GM12878 (cell line): ENCODE measurements around the gene KIDINS220. TPM values are rescaled to one million over a fixed set of nuclear protein-coding genes. Genes with fewer than 3 reads are reported as not detected.
A peak's percentile ranks its signal among the peaks of the same experiment; 100 is the strongest.

Experiments
- ATAC-seq: fragments of 200-7000 bp; cut with Tn5 transposase; 3 replicates; pipeline ENCODE4 v1.9.1; 2020; ENCODE audit warnings: mild to moderate bottlenecking, moderate library complexity
- BruUV-seq: library from RNA; stranded (reverse); fragments of 400-500 nt; replicated peaks from 2 replicates; lab custom pipeline; 2021; lab: Mats Ljungman, UMichigan
- CTCF ChIA-PET: fragments of 300-600 bp; sonication (Branson Sonifier 250); formaldehyde crosslinking; extraction: SDS; loops from one replicate; lab custom pipeline; 2021; ENCODE audit warnings: inconsistent platforms; lab: Yijun Ruan, JAX
- POLR2A ChIA-PET: fragments of 350-600 bp; formaldehyde crosslinking; extraction: SDS; loops from one replicate; lab custom pipeline; 2021; ENCODE audit warnings: inconsistent platforms; lab: Charles Lee
- RAD21 ChIA-PET: fragments of 300-600 bp; sonication (Branson Sonifier 250); formaldehyde crosslinking; loops from one replicate; lab custom pipeline; 2023; ENCODE audit warnings: antibody characterized with exemption; ENCODE audit not compliant: unreplicated experiment; lab: Charles Lee
- SMC1A ChIA-PET: fragments of 300-600 bp; sonication (Branson Sonifier 250); formaldehyde crosslinking; loops from one replicate; lab custom pipeline; 2023; ENCODE audit not compliant: unreplicated experiment, uncharacterized antibody; lab: Charles Lee
- DNase-seq: peaks from one replicate; pipeline ENCODE4 v3.0.0-alpha.2; 2011; ENCODE audit warnings: low read depth, low spot score
- FAIRE-seq: peaks from 3 replicates; lab custom pipeline; 2011; peaks lifted over from hg19 to GRCh38; lab: Jason Lieb, UNC
- H2AFZ ChIP-seq: 2 replicates; pipeline ENCODE4 v1.6.0; 2011; ENCODE audit warnings: low read depth, low read length, control low read depth; ENCODE audit not compliant: control insufficient read depth
- H3K27ac ChIP-seq: 2 replicates; pipeline ENCODE4 v1.5.1; 2011; ENCODE audit warnings: control low read depth; ENCODE audit not compliant: control insufficient read depth, insufficient read depth
- H3K27me3 ChIP-seq, 2 experiments: replicated peaks in 1 of 2; 2 replicates each; pipeline versions ENCODE4 v1.6.0 to v1.6.1; 2011; ENCODE audit warnings: low read length in 1 of 2; ENCODE audit not compliant: control insufficient read depth in 2 of 2, insufficient read depth in 2 of 2
- H3K36me3 ChIP-seq, 2 experiments: 2 replicates each; pipeline ENCODE4 v1.5.1; 2011; ENCODE audit warnings: low read length in 1 of 2; ENCODE audit not compliant: control insufficient read depth in 2 of 2, insufficient read depth in 2 of 2
- H3K4me1 ChIP-seq: 2 replicates; pipeline ENCODE4 v1.6.1; 2011; ENCODE audit warnings: mild to moderate bottlenecking, low read length, moderate library complexity, mixed read lengths; ENCODE audit not compliant: control insufficient read depth, insufficient read depth
- H3K4me2 ChIP-seq: 2 replicates; pipeline ENCODE4 v1.6.0; 2011; ENCODE audit warnings: control low read depth; ENCODE audit not compliant: control insufficient read depth, insufficient read depth
- H3K4me3 ChIP-seq: fragments of 200-600 bp; sonication (generic); 2 replicates; pipeline ENCODE4 v1.5.1; 2016
- H3K79me2 ChIP-seq: 2 replicates; pipeline ENCODE4 v1.6.0; 2011; ENCODE audit warnings: low read length; ENCODE audit not compliant: control insufficient read depth, insufficient read depth
- H3K9ac ChIP-seq: 2 replicates; pipeline ENCODE4 v1.8.0; 2011; ENCODE audit warnings: low read length, control low read depth, mixed read lengths; ENCODE audit not compliant: control insufficient read depth, insufficient read depth
- H3K9me3 ChIP-seq: replicated peaks from 3 replicates; pipeline ENCODE4 v1.5.1; 2011; ENCODE audit warnings: mild to moderate bottlenecking, low read length; ENCODE audit not compliant: control insufficient read depth, insufficient read depth
- H4K20me1 ChIP-seq: 2 replicates; pipeline ENCODE4 v1.6.0; 2011; ENCODE audit not compliant: control insufficient read depth, insufficient read depth
- BHLHE40 ChIP-seq, 2 experiments: fragments of 450-650 bp in 1 of 2; IDR thresholded peaks; 2 replicates each; pipeline ENCODE4 v1.6.1; 2011 to 2017; ENCODE audit warnings: low read depth in 2 of 2, borderline replicate concordance in 1 of 2, improper control_type of control experiment in 1 of 2, low read length in 1 of 2, mild to moderate bottlenecking in 1 of 2
- CHD2 ChIP-seq: IDR thresholded peaks from 2 replicates; pipeline ENCODE4 v1.6.1; 2011; ENCODE audit warnings: low read depth, low read length, improper control_type of control experiment, borderline replicate concordance
- CTCF ChIP-seq, 3 experiments: IDR thresholded peaks in 2 of 3; conservative IDR thresholded peaks in 1 of 3; 2 replicates each; pipeline ENCODE4 v1.5.1; 2011; ENCODE audit warnings: low read depth in 3 of 3, low read length in 3 of 3, mild to moderate bottlenecking in 3 of 3, control low read depth in 2 of 3, moderate library complexity in 2 of 3, inconsistent platforms in 1 of 3, mixed read lengths in 1 of 3; ENCODE audit not compliant: control insufficient read depth in 2 of 3, insufficient read depth in 1 of 3; ENCODE audit errors: extremely low read depth in 1 of 3
- EGR1 ChIP-seq, 2 experiments: IDR thresholded peaks; 1 replicate in 1 of 2; 2 replicates in 1 of 2; pipeline ENCODE4 v1.6.1; 2011 to 2012; ENCODE audit warnings: low read depth in 2 of 2, low read length in 2 of 2, borderline replicate concordance in 1 of 2, mild to moderate bottlenecking in 1 of 2, moderate library complexity in 1 of 2
- ELK1 ChIP-seq: IDR thresholded peaks from 2 replicates; pipeline ENCODE4 v1.6.1; 2012; ENCODE audit warnings: low read depth, low read length, improper control_type of control experiment
- GATAD2B ChIP-seq: fragments of 450-650 bp; conservative IDR thresholded peaks from 2 replicates; pipeline ENCODE4 v1.6.1; 2017; ENCODE audit warnings: low read depth, mild to moderate bottlenecking, moderate library complexity
- IKZF1 ChIP-seq: fragments of 450-650 bp; conservative IDR thresholded peaks from 2 replicates; pipeline ENCODE4 v1.6.1; 2017; ENCODE audit warnings: antibody characterized with exemption, mild to moderate bottlenecking
- IKZF2 ChIP-seq, 2 experiments: fragments of 450-650 bp; IDR thresholded peaks; 2 replicates each; pipeline ENCODE4 v1.6.1; 2017; ENCODE audit warnings: mild to moderate bottlenecking in 2 of 2, moderate library complexity in 2 of 2
- RAD21 ChIP-seq: IDR thresholded peaks from 2 replicates; pipeline ENCODE4 v1.6.1; 2011; ENCODE audit warnings: mild to moderate bottlenecking, low read depth, low read length, moderate library complexity; ENCODE audit not compliant: insufficient read depth
- SMC3 ChIP-seq: IDR thresholded peaks from 2 replicates; pipeline ENCODE4 v1.6.1; 2011; ENCODE audit warnings: low read length, improper control_type of control experiment, borderline replicate concordance
- ZBTB40 ChIP-seq: fragments of 450-650 bp; IDR thresholded peaks from 2 replicates; pipeline ENCODE4 v1.6.1; 2016; ENCODE audit warnings: mild to moderate bottlenecking, moderate library complexity, borderline replicate concordance
- WGBS: methylation state at CpG from one replicate; pipeline ENCODE4 v1.1.6; 2016; ENCODE audit warnings: low lambda C conversion rate; ENCODE audit not compliant: insufficient replicate concordance, insufficient coverage; ENCODE audit errors: missing lambda C conversion rate; 5-methylcytosine and 5-hydroxymethylcytosine counted together
- in situ Hi-C: fragments of 300-500 bp; cut with MboI; formaldehyde crosslinking; loops from 9 replicates; pipeline ENCODE4 v1.14.3; 2018; ENCODE audit warnings: mixed read lengths
- intact Hi-C: fragments of 100-400 bp; cut with micrococcal nuclease; formaldehyde crosslinking; loops from one replicate; pipeline ENCODE4 v1.14.2; 2022; ENCODE audit not compliant: unreplicated experiment
- polyA plus RNA-seq, 11 experiments: library from polyadenylated mRNA; depleted of rRNA in 4 of 11; unstranded in 6 of 11; stranded (reverse) in 5 of 11; fragments of >200 nt; fragmentation: Nextera tagmentation in 4 of 11; fragmentation: Illumina TruSeq in 1 of 11; extraction: Ambion mirVana in 4 of 11; extraction: Trizol in 1 of 11; gene quantifications; 1 replicate in 1 of 11; 2 replicates in 10 of 11; pipeline versions ENCODE4 v1.2.1 to v1.2.3, GENCODE V29; 2011 to 2016; ENCODE audit warnings: inconsistent platforms in 2 of 11, missing spikeins in 2 of 11, low read depth in 1 of 11
- total RNA-seq, 4 experiments: library from RNA; depleted of rRNA in 3 of 4; stranded (reverse); fragments of >200 nt in 3 of 4; fragmentation: Illumina TruSeq in 1 of 4; extraction: Trizol in 1 of 4; gene quantifications; 2 replicates each; pipeline versions ENCODE4 v1.2.1 to v1.2.3, GENCODE V29; 2013 to 2021

Gene KIDINS220
- total and polyA plus RNA-seq, 10 of the 15 experiments (the other 5 are each of a cell fraction or from before 2014, with no cell fraction given) = 6.0 to 31.2 (median 16.0) TPM

GRCh38 chr2:8693157-8693821 is 144.1 kb downstream of the KIDINS220 start:
- ATAC-seq = peak; percentile 91
- intact Hi-C loops (loop anchor here (2.0 kb wide), 1 partner anchor 68 kb away; no protein-coding TSS in a partner anchor), in situ Hi-C loops (no loop called here)
- Histone ChIP-seq H3K27me3 (no peaks in the 10 kb centered on the region), H3K27ac (no peak overlapping the region), H3K9me3 (no peaks in the 10 kb centered on the region; the same call in 2 of the 3 replicates), H3K36me3 (no peaks in the 10 kb centered on the region), H3K79me2 (no peaks in the 10 kb centered on the region), H4K20me1 (no peaks in the 10 kb centered on the region), H3K9ac (no peak overlapping the region), H3K4me3 (peak overlapping the region; percentile 44; the same call in 1 of the 2 replicates), H3K4me2 (peak overlapping the region; percentile 48), H3K4me1 (no peaks in the 10 kb centered on the region; the same call in 1 of the 2 replicates), H2AFZ (peak overlapping the region; percentile 58)
- DNase-seq = no peak
- RAD21 ChIA-PET = interaction anchor here (0.9 to 1.7 kb wide), 7 partner anchors 55 to 1265 kb away, joined by 3 to 14 read pairs (median 3); no protein-coding TSS in a partner anchor
- WGBS = 29% methylated on average over 30 of the region's 30 CpGs
- CTCF ChIA-PET = interaction anchor here (0.6 to 2.3 kb wide), 25 partner anchors 10 to 1596 kb away, joined by 3 to 22 read pairs (median 3); no protein-coding TSS in a partner anchor
- no TSS peak for BruUV-seq
- SMC1A ChIA-PET = interaction anchor here (1.0 to 2.0 kb wide), 7 partner anchors 12 to 399 kb away, joined by 3 to 6 read pairs (median 3); partner anchors contain the start of gene ID2
- peak; percentile 69 for FAIRE-seq
- POLR2A ChIA-PET = no interaction called here
- peak; percentile 14 to 38; a peak in 2 of 4 replicates for TF ChIP-seq IKZF2 (IDR thresholded peaks at IDR 0.05)
- TF ChIP-seq ZBTB40 = no peak
- TF ChIP-seq SMC3 = peak; percentile 52
- peak; percentile 40 for TF ChIP-seq RAD21
- TF ChIP-seq CHD2 = 0 out of 2 replicates have a peak, but pooled peaks have one; percentile 9
- 0 out of 2 replicates have a peak, but pooled peaks have one; percentile 37 for TF ChIP-seq IKZF1
- TF ChIP-seq BHLHE40 (IDR thresholded peaks at IDR 0.05; ENCODE audit: borderline replicate concordance in 1 of 2, low read depth in 2 of 2, low read length in 1 of 2) = peak in 1 of 2 experiments; percentile 49; a peak in 1 of 4 replicates
- TF ChIP-seq CTCF (IDR thresholded peaks at IDR 0.05 in 2 of 3, conservative IDR thresholded peaks at IDR 0.05 in 1 of 3; ENCODE audit: control insufficient read depth in 2 of 3, extremely low read depth in 1 of 3, insufficient read depth in 1 of 3, low read depth in 3 of 3, low read length in 3 of 3) = peak; percentile 55 to 76 (median 58)
- 0 out of 2 replicates have a peak, but pooled peaks have one; percentile 45 for TF ChIP-seq GATAD2B
- TF ChIP-seq ELK1 = no peak
- TF ChIP-seq EGR1 (IDR thresholded peaks at IDR 0.05; ENCODE audit: borderline replicate concordance in 1 of 2, low read depth in 2 of 2, low read length in 2 of 2) = no peak
